HG03039 (cell line): ENCODE results near the gene RPS6KA3.
A peak's percentile ranks its signal among the peaks of the same experiment; 100 is the strongest.
"Not testable (repeated sequence)": the region's sequence is repeated elsewhere in the genome, so short reads cannot be mapped to it uniquely, and the experiment has no call there.

Experiments used
- ATAC-seq: cut with Tn5 transposase; IDR thresholded peaks from one replicate; pipeline ENCODE4 v1.9.1; 2021; ENCODE audit warnings: mild to moderate bottlenecking, moderate library complexity; ENCODE audit not compliant: unreplicated experiment

Gene RPS6KA3

DNA sequence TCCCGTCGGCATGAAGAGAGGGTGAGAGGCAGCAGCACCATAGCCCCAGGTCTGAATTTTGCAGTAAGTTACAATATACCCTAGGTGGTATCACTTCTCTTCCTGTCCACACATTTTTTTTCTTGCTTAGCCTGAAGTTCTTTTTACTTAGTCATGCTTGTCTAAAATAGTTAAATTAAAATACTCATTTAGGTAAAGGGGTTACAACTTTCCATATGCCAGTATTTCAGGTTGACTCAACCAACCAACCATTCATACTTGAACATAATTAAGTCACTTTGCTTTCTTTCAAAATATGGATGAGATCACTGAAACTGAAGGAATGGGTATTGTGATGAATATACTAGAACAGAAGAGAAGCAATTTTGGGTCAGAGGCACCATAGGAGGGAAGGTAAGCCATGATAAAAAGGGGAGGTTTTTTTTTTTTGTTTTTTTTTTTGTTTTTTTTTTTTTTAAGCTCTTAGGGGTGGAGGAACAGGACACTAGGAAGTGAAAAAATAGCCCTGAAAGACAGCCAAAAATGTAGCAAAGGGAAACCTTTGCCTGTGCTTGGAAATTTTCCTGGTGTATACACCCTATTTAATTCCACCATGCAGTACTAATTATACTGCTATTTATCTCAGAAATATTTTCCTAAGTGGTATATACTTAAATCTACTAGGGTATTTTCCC is 41.8 kb downstream of the RPS6KA3 start:
- peak; percentile 84 for ATAC-seq

DNA sequence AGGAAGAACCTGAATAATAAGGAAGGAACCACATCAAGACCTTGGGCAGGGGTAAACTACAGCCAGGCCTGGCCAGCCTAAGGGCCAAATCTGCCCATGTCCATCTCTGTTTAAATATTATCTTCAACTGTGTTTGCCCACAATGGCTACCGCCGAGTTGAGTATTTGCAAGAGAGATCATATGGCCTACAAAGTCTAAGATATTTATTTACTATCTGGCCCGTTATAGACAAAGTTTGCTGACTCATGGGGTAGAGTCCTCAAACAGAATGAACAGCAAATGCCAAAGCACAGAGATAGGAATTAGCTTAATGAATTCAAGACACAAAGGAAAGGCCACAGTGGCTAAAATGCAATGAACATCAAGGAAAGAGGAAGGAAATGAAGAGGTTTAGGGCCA is 44.8 kb downstream of the RPS6KA3 start:
- no peak for ATAC-seq

- ATAC-seq, result no peak
Measured at GRCh38 chrX:20218836-20219505, 47.7 kb downstream of the RPS6KA3 start.

DNA sequence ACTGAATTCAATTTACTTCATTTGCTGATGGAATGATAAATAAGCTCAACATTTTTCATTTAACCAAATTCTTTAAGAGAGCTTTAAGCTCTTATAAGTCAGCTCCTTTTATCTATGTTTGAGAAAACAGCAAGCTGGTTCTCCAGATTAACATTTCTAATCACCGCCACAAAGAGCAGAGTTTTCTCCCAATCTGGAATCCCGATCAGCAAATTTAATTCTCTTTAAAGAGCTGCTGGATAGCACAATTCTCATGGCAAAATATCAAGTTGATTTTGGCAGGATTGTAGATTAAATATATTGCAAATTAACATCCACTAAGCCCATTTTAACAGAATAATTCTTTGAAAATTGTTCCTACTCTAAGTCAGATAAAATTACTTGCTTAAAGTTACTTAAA is 48.8 kb downstream of the RPS6KA3 start:
- no peak for ATAC-seq

- ATAC-seq, result no peak
Measured at GRCh38 chrX:20217271-20217670, 49.4 kb downstream of the RPS6KA3 start.

DNA sequence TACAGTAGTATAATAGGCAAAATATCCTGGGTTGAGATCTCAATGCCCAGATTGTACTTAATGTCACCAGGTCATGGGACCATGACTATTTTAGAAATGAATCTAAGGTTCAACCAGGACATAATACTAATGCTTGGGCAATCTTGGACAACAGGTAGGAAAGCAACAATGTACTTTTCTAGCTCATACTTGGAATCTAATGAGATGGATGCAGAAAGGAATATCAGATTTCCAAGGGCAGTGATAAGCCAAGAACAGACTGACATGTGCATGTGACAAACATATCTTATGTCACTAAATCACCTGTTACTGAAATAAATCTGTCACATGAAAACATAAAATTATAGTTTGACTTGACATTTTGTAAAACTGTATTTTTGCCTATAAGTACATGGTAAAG is 51.1 kb downstream of the RPS6KA3 start:
- ATAC-seq, result no peak

GRCh38 chrX:20212486-20213089 is 54.1 kb downstream of the RPS6KA3 start:
- ATAC-seq, result no peak

- ATAC-seq, result no peak
Measured at GRCh38 chrX:20211261-20211786, 55.4 kb downstream of the RPS6KA3 start.

GRCh38 chrX:20205927-20206708 is 60.6 kb downstream of the RPS6KA3 start:
- ATAC-seq, result peak; percentile 93

DNA sequence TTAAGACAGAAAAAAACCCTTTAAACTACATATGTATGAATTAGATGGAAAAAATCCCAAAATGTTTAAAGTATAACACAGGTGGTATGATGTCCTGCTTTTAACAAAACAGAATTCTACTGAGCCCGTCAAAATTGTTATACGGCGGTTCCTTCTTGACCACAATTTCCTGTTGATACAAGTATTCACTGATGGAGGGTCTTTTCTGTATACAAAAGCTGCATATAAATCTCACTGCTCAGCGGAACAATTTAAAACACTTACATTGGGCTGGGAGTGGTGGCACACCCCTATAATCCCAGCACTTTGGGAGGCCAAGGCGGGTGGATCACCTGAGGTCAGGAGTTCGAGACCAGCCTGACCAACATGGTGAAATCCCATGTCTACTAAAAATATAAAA is 62.4 kb downstream of the RPS6KA3 start:
- no peak for ATAC-seq

DNA sequence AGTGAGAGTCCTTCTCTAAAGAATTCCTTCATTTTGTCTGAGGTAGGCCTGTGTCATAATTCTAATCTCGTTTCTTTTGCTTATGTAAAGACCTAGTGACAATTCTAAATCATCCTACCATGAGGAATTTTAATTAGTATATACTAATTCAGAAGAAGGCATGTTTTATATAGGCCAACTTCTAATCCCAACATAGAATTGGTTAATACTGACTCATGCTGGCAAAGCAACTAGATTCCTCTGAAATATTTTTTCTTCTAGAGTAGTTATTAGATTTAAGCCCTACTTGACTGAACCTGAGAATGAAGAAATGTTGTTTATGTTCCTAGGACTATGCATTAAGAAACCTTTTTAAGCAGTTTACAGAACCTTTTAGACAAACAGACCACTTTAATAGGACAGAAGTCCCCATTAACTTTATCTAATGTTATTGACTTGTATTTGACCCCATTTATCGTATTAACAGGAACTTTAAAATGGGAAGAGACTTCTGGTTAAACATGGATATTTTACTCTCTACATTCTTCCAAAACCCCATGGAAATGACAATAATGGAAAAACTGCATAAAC is 69.0 kb downstream of the RPS6KA3 start:
- no peak for ATAC-seq

DNA sequence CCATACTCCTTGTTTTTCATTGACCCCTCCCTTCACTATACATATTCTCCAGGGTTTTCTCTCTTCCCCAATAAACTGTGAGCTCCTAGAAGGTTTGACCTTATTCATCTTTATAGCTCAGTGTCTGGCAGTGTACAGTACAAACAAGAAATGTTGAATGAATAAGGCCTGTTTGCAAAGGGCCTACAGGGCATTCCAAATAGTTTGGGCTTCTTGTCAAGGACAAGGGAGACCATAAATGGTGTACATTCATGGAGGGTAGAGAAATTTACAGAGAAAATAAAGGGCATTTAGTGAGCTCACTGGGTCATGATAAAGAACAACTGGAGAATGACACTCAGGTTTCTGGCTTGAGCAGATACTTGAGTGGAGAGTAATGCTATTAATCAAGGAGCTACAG is 77.5 kb downstream of the RPS6KA3 start:
- ATAC-seq, result no peak

GRCh38 chrX:20181598-20182329 is 84.9 kb downstream of the RPS6KA3 start:
- no peak for ATAC-seq

- no peak for ATAC-seq
Measured at GRCh38 chrX:20177093-20177492, 89.6 kb downstream of the RPS6KA3 start.

GRCh38 chrX:20173856-20174255 is 92.9 kb downstream of the RPS6KA3 start:
- no peak for ATAC-seq

DNA sequence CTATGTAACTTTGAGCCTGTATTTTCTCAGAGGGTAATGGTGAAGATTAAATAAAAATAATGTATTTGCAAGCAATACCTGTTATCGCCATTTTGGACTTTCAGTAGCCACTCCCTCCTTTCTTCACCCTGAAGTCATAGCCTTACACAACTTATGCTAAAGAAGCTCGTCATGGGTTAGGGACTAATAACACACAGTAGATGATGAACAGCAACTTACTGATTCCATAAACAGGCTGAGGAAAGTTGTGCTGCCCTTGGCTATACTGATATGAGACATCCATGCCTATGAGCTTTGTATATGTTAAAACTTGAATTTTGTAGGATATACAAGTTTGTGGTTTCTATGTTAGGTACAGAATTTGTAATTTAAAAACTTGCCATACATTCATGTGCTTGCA is 93.4 kb downstream of the RPS6KA3 start:
- ATAC-seq, result no peak

DNA sequence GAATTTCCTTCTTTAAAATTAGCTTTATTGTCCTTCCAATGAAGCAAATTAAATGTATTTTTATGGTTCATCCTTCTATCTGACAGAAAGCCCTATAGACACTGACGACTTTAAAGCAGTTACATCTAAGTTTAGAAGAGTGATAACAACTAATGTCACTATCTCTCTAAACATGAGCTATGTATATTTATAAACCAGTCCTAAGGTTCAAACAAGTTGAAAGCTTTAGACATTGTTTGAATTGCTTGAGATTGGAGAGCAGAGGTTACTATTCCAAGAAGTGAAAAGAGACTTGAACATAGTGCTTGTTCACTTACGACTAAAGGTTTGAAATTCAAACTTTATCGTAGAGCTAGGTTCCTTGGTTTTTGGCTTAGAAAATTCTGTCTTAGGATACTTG is 94.8 kb downstream of the RPS6KA3 start:
- no peak for ATAC-seq

- ATAC-seq, result not testable (repeated sequence)
Measured at GRCh38 chrX:20162516-20162915, 104.2 kb downstream of the RPS6KA3 start.

DNA sequence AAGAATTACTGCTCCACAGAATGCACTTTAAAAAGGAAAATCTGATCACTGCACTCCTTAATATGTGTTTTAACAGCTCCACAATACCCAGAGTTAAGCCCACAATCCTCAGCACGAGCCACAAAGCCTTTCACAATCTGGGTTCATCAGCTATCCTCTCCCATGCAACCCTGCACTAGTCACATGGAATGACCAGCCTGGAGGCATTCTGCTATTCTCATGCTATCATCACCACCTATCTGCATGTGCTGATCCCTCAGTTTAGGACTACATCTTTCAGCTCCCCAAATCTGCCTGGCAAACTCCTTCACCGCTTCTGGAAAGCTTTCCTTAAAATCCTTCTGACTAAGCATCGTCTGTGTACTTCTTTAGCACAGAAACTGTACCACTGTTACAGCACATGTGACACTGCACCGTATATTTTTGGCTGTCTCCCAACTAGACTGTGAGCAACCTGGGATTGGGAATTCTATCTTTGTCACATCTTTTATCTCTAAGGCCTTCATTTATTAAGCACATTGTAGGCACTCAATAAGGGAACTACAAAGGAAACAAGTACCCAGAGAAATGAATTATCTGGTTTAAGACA is 106.8 kb downstream of the RPS6KA3 start:
- no peak for ATAC-seq

DNA sequence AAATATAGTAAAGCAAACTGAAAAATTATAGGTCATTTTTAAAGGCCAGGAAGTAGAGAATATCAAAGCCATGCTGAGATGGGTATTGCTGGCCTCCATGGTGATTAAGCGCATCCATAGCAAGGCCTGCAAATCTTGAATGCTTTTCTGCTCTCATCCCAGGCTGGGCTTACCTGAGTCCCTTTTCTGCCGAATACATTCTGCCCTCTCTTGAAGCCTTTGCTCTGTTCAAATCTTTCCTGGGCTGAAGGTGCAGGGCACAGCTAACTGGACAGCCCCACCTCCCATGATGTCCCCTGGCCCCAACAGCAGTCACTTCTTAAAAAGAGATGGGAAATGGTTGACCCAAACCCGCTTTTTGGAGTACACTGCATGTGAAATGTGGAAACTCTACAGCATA is 115.0 kb downstream of the RPS6KA3 start:
- ATAC-seq, result no peak
